ENCODE data around the gene CST5.

Gene CST5

GRCh38 chr20:23879328-23879798 is at the start of gene CST5:
Gene CST5 (minus strand): TSS chr20:23879748. CDS start chr20:23879676, 72 bp downstream.
- DNase-seq = no peak
- Mint-ChIP-seq H3K27me3 (ENCODE audit: low read depth, poor library complexity) (no peaks in the 10 kb centered on the region), H3K4me3 (no peak within 1 kb of the TSS), H3K4me1 (peaks cover 67% of the 10 kb centered on the region), H3K36me3 (ENCODE audit: low read depth) (no peaks in the 10 kb centered on the region), H3K27ac (no peak within 1 kb of the TSS), H3K9me3 (no peaks in the 10 kb centered on the region)
- no peak for TF ChIP-seq CTCF (IDR thresholded peaks at IDR 0.05)

- Mint-ChIP-seq H3K36me3 (ENCODE audit: low read depth) (no peaks in the 10 kb centered on the region), H3K27ac (no peak overlapping the region), H3K4me1 (peaks cover 13% of the 10 kb centered on the region), H3K27me3 (ENCODE audit: low read depth, poor library complexity) (peaks cover 5% of the 10 kb centered on the region), H3K4me3 (no peak overlapping the region), H3K9me3 (peaks cover 10% of the 10 kb centered on the region)
- no peak for TF ChIP-seq CTCF (IDR thresholded peaks at IDR 0.05)
- no peak for DNase-seq
These were observed 49.2 kb upstream of the CST5 start for GRCh38 chr20:23928788-23929187.

- H3K4me3 Mint-ChIP-seq = no peak overlapping the region
- no peak overlapping the region for H3K27ac Mint-ChIP-seq
- H3K36me3 Mint-ChIP-seq (ENCODE audit: low read depth) = no peaks in the 10 kb centered on the region
- H3K27me3 Mint-ChIP-seq (ENCODE audit: low read depth, poor library complexity) = peaks cover 5% of the 10 kb centered on the region
- peaks cover 10% of the 10 kb centered on the region for H3K9me3 Mint-ChIP-seq
- H3K4me1 Mint-ChIP-seq = peaks cover 13% of the 10 kb centered on the region
- DNase-seq = no peak
- TF ChIP-seq CTCF (IDR thresholded peaks at IDR 0.05) = no peak
These were observed 48.8 kb upstream of the CST5 start for GRCh38 chr20:23928353-23928752.

GRCh38 chr20:23926944-23927872 is 47.7 kb upstream of the CST5 start:
- TF ChIP-seq CTCF (IDR thresholded peaks at IDR 0.05) = no peak
- Mint-ChIP-seq H3K36me3 (ENCODE audit: low read depth) (no peaks in the 10 kb centered on the region), H3K4me1 (peaks cover 17% of the 10 kb centered on the region), H3K4me3 (no peak overlapping the region), H3K27ac (no peak overlapping the region), H3K27me3 (ENCODE audit: low read depth, poor library complexity) (peaks cover 5% of the 10 kb centered on the region), H3K9me3 (peaks cover 10% of the 10 kb centered on the region)
- no peak for DNase-seq

GRCh38 chr20:23926526-23926880 is 47.0 kb upstream of the CST5 start:
- Mint-ChIP-seq H3K9me3 (peaks cover 10% of the 10 kb centered on the region), H3K4me1 (peaks cover 24% of the 10 kb centered on the region), H3K36me3 (ENCODE audit: low read depth) (no peaks in the 10 kb centered on the region), H3K4me3 (no peak overlapping the region), H3K27me3 (ENCODE audit: low read depth, poor library complexity) (peaks cover 5% of the 10 kb centered on the region), H3K27ac (no peak overlapping the region)
- TF ChIP-seq CTCF (IDR thresholded peaks at IDR 0.05) = no peak
- no peak for DNase-seq
